Measurements from ENCODE around the gene ZBTB42.

DNA sequence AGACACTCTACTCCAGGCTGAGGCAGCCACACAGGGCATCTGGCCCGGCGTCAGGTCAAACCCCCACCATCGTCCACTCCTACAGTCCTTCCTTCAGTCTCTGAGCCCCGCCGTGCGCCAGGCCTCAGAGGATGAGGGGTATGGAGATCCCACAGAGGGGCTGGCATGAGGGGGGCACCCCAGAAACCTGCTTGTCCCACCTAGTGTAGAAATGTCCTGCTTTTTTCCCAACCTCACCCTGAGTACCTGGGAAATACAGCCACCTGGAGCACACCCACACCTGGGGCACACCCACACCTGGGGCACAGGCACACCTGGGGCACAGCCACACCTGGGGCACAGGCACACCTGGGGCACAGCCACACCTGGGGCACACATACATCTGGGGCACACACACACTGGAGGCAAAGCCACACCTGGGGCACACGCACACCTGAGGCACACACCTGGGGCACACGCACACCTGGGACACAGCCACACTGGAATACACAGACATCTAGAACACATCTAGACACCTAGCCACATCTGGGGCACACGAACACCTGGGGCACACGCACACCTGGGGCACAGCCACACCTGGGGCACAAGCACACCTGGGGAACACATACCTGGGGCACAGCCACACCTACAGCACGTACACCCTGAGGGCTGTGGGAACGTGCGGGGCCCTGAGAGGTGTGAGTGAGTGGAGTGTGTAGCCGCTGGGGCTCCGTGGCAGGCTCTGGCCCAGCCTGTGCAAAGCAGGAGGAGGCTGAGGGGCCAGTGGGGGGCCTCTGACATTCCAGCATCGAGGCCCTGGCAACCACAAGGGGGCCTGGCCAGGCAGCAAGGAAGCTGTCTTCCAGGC, 23.7 kb upstream of the ZBTB42 start:
- TF ChIP-seq, protein P1, sequence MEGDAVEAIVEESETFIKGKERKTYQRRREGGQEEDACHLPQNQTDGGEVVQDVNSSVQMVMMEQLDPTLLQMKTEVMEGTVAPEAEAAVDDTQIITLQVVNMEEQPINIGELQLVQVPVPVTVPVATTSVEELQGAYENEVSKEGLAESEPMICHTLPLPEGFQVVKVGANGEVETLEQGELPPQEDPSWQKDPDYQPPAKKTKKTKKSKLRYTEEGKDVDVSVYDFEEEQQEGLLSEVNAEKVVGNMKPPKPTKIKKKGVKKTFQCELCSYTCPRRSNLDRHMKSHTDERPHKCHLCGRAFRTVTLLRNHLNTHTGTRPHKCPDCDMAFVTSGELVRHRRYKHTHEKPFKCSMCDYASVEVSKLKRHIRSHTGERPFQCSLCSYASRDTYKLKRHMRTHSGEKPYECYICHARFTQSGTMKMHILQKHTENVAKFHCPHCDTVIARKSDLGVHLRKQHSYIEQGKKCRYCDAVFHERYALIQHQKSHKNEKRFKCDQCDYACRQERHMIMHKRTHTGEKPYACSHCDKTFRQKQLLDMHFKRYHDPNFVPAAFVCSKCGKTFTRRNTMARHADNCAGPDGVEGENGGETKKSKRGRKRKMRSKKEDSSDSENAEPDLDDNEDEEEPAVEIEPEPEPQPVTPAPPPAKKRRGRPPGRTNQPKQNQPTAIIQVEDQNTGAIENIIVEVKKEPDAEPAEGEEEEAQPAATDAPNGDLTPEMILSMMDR (IDR thresholded peaks at IDR 0.05; ENCODE audit: low read depth, low read length, poor library complexity, severe bottlenecking) = no peak
- TF ChIP-seq EZH2phosphoT487 (IDR thresholded peaks at IDR 0.05; ENCODE audit: borderline replicate concordance, low read length) = no peak

Data from DOHH2 (cell line).